ENCODE data around the gene SLN. TPM values are rescaled to one million over a fixed set of nuclear protein-coding genes. Genes with fewer than 3 reads are reported as not detected.

The SLN gene
- total and polyA plus RNA-seq, 10 of the 15 experiments (the other 5 are each of a cell fraction or from before 2014, with no cell fraction given) = 0.39 TPM; not detected in 9

- H3K9ac ChIP-seq (ENCODE audit: control insufficient read depth, insufficient read depth, low read length) = no peak overlapping the region
- ChIA-PET POLR2A (no interaction called here), CTCF (interaction anchor here (0.9 to 14.1 kb wide), 4 partner anchors 28 to 125 kb away, joined by 3 to 536 read pairs (median 4); partner anchors contain the start of gene ALKBH8), RAD21 (ENCODE audit: unreplicated experiment) (interaction anchor here (1.0 to 1.9 kb wide), 4 partner anchors 25 to 133 kb away, joined by 3 to 5 read pairs (median 4); no protein-coding TSS in a partner anchor), SMC1A (ENCODE audit: uncharacterized antibody, unreplicated experiment) (interaction anchor here (0.6 to 1.3 kb wide), 3 partner anchors 76 to 119 kb away, joined by 3 to 4 read pairs (median 3); no protein-coding TSS in a partner anchor)
- no peak overlapping the region for H3K27ac ChIP-seq (ENCODE audit: control insufficient read depth, insufficient read depth)
- no peaks in the 10 kb centered on the region for H4K20me1 ChIP-seq (ENCODE audit: control insufficient read depth, insufficient read depth)
- in situ Hi-C loops (cut with MboI) = no loop called here
- no peak overlapping the region for H3K4me2 ChIP-seq (ENCODE audit: control insufficient read depth, insufficient read depth)
- no peaks in the 10 kb centered on the region for H3K36me3 ChIP-seq (ENCODE audit: control insufficient read depth in 2 of 2, insufficient read depth in 2 of 2, low read length in 1 of 2)
- no peak overlapping the region for H3K4me3 ChIP-seq
- no peak overlapping the region for H2AFZ ChIP-seq (ENCODE audit: control insufficient read depth, low read depth, low read length)
- no peaks in the 10 kb centered on the region for H3K9me3 ChIP-seq (replicated peaks; ENCODE audit: control insufficient read depth, insufficient read depth, low read length)
- 0% methylated on average over 1 of the region's 1 CpG for WGBS (ENCODE audit: insufficient coverage, insufficient replicate concordance, low lambda C conversion rate, missing lambda C conversion rate)
- FAIRE-seq (no peak), ATAC-seq (no peak), DNase-seq (ENCODE audit: low read depth, low spot score) (no peak)
- H3K27me3 ChIP-seq (replicated peaks in 1 of 2; ENCODE audit: control insufficient read depth in 2 of 2, insufficient read depth in 2 of 2, low read length in 1 of 2) = no peaks in the 10 kb centered on the region
- intact Hi-C loops (cut with micrococcal nuclease; ENCODE audit: unreplicated experiment) = no loop called here
- no peaks in the 10 kb centered on the region for H3K4me1 ChIP-seq (ENCODE audit: control insufficient read depth, insufficient read depth, low read length)
- H3K79me2 ChIP-seq (ENCODE audit: control insufficient read depth, insufficient read depth, low read length) = no peaks in the 10 kb centered on the region
- BruUV-seq (replicated peaks) = no TSS peak
- TF ChIP-seq RELB (IDR thresholded peaks at IDR 0.05; ENCODE audit: low read depth) (no peak), SIX5 (IDR thresholded peaks at IDR 0.05; ENCODE audit: low read depth, low read length, severe bottlenecking) (no peak), CREM (IDR thresholded peaks at IDR 0.05; ENCODE audit: low read depth) (no peak), PBX3 (IDR thresholded peaks at IDR 0.05; ENCODE audit: insufficient replicate concordance, low read depth, low read length) (no peak), YY1 (IDR thresholded peaks at IDR 0.05; ENCODE audit: low read depth, low read length) (no peak), MYB (IDR thresholded peaks at IDR 0.05; ENCODE audit: borderline replicate concordance, low read depth, low read length) (no peak), PML (IDR thresholded peaks at IDR 0.05; ENCODE audit: low read length) (no peak), HSF1 (IDR thresholded peaks at IDR 0.05; ENCODE audit: low read depth, low read length) (no peak), CUX1 (IDR thresholded peaks at IDR 0.05; ENCODE audit: insufficient replicate concordance, low read depth, low read length) (no peak), CHD4 (IDR thresholded peaks at IDR 0.05) (no peak), IKZF2 (IDR thresholded peaks at IDR 0.05) (no peak)
Measured at GRCh38 chr11:107695446-107695845, 16.4 kb downstream of the SLN start.

Data from GM12878 (cell line).